Activated CD8-positive, alpha-beta memory T cell treated with anti-CD3 and anti-CD28 coated beads, Interleukin-2, amount 50 U/mL, for 24 hours (primary cell): Measurements from ENCODE around the gene PITPNB.

Experiments used
- DNase-seq: peaks from one replicate; pipeline ENCODE4 v3.0.0-alpha.2; 2020; ENCODE audit errors: extremely low read depth

PITPNB gene

DNA sequence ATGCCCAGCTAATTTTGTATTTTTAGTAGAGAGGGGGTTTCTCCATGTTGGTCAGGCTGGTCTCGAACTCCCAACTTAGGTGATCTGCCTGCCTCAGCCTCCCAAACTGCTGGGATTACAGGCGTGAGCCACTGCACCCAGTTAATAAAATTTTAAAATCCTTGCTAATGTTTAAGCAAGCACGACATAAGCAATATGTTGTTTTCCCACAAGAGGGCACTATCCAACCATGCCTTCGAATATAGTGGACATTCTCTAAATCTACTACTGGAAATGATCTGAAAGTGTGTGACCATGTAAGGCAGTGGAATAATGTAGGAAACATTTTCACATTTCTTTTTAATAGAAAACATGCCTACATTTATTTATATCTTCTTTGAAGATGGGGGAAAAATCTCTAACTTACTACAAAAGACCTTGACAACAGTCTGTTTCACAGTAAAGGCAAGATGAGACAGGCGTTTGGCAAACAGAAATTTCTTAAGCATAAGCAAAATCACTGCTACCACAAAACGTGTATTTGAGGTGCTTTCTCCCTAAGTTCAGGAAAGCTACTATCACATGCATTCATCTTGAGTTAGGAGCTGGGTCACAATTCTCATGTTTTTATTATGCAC lies 38.2 kb downstream of the PITPNB start:
- no peak for DNase-seq

DNA sequence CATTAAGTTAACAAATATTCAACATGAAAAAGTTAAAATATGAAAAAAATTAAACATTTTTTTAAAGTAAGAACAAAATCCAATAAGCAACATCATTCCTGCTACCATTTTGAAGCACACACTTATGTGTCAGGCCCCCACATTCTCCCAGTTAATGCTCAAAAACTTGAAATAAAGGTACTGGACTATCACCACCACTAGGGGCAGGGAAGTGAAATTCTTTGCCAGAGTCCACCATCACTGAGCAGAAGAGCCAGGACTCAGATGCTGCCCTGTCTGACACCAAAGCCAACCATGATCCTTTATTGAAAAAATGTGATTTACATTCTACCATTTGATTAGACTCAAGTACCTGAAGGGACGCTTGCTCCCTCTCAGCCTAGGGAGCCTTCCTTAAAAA lies 39.1 kb downstream of the PITPNB start:
- no peak for DNase-seq

DNA sequence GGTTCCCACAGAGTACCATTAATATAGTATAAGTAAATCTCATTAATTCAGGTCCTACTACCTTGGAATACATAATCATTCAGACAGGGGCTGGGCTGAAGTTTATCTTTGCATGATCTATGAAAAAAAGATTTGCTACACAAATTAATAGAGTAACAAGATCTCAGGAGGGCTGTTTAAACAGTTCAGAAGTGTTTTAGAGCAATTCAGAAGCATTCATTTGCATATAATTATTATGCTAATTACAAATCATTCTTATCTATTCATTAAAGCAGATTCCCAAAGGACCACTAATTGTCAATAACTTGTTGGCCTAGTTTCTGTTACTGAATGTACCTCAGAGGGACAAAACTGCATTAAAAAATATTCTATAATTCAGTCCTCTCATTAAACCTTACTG lies 40.5 kb downstream of the PITPNB start:
- DNase-seq: no peak

DNA sequence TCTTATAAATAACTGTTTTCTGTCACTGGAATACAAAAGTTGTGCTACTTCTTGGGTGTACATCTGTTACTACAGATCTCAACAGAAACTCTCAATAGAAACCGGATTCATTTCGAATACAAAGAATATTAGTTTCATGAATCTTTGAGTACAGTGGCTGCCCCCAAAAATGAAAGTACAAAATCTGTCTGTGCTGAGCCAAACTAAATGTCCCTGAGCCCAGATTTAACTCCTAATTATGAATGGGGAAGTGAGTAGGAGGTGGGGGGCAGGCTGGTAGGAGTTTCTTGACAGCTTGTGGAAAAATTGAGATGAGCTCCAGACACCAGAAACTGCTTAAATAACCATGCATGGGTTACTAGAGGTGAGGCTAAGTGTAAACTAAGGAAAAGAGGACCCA lies 41.6 kb downstream of the PITPNB start:
- DNase-seq: no peak

DNA sequence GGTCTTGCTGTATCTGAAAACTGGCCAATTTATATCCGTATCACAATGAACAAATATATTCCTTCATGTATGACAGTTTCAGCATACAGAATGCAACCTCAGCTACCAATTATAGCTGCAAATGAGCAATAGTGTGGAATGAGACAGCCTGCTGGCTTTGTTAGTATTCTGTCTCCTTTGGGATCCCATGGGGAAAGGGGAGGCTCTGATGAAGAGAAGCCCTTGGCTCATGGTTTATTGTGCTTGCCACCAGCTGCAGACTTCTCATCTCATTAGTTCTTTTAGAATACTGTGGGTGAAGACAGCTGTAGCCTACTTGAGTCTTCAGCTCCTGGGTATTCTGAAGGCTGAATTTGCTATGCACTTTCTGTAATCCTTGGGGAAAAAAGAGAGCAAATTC lies 42.4 kb downstream of the PITPNB start:
- no peak for DNase-seq

DNA sequence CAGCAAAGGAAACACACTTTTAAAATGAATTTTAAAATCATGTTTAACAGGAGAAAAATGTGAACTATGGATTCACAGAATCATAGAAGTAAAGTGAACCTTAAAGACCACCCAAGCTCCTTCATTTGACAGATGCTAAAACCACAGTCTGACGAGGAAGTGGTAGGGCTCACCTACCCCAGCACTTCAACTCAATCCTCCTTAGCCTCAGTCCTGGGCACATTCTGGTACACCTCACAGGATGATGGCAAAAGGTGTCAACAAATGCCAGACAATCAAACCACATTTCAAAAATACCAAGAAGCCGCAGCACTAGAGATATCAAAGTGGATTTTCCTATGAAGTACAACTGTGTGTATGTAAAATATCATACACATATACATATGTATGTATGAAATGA lies 43.1 kb downstream of the PITPNB start:
- DNase-seq: no peak

DNA sequence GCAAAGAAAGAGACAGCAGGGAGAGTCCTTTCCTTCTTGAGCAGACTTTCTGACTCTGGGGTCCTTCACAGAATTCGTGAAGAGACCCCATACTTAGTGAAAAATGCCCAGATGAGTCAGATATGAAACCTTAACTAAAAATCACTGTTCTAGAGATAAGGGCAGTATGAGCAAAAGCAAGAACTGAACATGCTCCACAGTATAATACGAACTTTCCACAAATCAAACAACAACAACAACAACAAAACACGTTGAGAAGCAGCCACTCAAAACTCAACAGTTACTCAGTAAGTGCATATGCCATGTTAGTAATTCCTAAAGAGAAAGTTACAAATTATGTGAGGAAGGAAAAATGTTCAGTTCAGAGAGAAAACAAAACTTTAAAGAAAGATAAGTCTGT lies 44.3 kb downstream of the PITPNB start:
- no peak for DNase-seq

DNA sequence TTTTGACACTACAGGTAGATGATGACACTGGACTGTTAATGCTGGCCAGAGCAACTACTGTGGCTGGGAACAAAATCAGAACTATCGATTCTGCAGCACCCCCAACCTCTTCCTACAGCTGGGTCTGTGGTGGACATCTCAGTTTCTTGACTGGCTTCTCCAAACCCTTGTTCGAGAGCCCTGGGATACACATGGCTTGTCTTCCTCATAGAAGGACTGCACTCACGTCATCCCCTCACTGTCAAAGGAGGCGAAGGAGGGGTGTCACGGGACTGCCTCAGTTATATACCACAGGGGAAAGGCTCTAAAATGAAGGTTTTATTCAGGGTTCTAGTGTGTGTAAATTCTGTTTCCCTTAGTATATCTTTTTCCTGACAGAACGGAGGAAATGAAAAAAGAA lies 44.9 kb downstream of the PITPNB start:
- no peak for DNase-seq

DNA sequence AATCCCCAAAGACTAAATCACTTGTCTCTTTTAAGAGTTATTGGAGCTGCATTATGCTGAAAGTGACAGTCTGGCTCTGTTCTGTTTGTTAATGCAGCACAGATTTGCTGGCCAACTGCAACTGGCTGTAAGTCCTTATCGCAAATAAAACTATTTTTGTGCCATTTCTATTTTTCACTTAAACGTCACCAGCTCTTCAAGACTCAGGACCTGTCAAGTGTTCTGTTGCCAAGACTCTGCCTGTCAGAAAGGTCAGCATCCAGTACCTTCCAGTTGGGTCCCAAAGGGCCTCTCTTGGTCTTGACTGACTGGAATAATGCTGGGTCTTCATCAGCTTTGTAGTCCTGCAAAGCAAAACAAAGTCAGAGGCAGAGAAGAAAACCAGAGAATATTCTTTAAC lies 45.6 kb downstream of the PITPNB start:
- no peak for DNase-seq

DNA sequence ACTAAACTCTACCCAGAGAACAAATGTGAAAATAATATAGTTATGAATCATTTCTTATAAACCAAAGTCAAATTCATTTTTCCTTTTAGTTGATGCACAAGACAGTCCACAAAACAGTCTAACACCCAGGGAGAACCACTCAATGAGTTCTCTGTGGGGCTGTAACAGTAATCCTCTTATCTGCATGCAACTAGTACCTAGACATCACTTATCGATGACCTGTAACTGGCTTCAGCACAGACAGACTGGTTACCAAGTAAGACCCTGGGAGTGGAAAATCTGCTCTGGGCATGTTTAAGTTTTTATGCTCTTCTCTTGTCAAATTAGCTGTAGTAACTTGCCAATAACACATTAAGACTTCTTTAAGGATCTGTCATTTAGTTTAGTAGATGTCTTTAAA lies 46.6 kb downstream of the PITPNB start:
- no peak for DNase-seq

DNA sequence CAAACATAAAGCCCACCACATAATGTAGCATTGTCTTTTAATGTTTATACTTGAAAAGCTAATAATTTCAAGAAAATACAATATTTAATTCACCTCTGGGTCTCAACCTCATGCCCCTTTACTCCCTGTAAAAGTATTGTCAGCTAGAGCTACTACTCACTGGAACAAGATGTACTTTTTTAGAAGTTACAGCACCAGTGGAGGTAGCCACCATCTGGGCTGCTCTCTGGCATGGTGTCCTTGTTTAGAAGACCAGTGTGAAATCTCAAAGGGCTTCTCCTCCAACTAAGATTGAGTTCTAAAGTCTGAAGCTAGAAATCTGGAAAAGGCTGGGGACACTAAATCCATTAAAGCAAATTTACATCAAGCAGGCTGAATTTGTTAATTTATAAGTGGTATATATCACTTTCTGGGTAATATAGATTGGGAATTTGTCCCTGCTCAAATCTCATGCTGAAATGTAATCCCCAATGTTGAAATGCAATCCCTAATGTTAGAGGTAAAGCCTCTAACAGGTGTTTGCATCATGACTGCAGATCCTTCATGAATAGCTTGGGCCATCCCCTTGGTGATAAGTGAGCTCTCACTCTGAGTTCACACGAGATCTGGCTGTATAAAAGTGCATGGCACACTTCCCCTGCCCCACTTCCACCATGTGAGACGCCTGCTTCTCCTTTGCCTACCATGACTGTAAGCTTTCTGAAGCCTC lies 47.6 kb downstream of the PITPNB start:
- DNase-seq: no peak

DNA sequence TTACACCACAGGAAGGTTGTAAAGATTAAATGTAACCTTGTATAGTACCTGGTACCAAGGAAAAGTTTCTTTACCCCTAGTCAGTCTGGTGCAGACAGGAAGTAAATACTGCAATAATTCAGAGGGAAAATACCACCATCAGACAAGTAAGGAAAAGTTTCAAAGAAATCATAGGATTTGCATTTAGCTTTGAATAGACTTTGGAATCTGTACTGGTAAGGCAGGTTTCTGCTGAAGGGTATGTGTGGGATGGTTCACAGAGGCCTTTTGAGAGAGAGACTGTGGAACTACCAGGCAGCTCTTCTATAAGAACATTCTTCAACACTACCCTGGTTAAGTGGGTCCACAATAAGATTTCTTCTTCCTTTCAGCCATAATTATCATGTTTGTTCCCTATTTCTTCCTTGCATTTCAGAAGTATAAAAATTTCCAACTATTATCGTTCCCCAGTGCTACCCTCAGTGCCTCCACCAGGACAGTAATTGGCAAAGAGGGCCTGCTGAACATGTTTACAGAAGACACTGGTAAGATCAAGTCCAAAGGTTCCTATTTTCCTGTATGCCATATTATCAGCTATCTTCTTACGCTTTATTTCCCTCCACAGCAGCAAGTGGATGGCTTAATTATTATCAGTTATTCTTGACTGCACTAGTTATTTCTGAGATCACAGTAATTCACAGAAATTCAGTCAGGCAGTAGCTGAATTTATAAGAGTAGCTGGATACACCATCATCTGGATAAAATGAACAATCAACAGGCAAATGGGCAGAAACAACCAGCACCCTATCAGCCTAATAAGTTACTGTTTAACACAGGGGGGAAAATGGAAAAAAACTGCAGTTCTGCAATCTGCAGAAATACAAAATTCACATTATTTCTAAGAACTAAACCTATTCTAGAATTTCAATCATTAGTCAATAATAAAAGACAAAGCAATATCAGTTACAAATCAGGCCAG lies 48.5 kb downstream of the PITPNB start:
- DNase-seq: no peak

DNA sequence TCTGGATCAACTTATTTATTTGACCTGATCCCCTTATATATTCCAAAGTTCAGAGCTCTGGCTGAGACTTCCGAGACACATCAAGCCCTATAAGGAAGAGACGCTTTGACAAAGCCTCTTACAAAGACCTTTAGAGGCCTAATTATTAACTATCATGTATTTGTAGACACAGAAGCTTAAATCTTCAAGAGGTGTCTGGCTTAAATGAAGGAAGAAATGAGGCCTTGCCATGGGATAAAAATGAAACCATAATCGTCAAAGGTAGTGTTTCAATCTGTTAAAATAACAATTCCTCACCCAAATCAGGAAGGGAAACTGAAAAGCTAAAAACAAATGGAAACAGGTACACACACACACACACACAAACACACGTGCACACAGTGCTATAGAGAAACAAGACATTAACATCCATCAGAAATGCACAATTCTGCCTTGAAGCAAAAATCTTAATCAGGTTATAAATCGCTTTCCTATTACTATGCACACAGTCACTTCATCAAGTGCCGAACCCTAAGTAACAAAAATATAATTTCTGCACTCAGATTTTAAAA lies 50.2 kb downstream of the PITPNB start:
- no peak for DNase-seq

DNA sequence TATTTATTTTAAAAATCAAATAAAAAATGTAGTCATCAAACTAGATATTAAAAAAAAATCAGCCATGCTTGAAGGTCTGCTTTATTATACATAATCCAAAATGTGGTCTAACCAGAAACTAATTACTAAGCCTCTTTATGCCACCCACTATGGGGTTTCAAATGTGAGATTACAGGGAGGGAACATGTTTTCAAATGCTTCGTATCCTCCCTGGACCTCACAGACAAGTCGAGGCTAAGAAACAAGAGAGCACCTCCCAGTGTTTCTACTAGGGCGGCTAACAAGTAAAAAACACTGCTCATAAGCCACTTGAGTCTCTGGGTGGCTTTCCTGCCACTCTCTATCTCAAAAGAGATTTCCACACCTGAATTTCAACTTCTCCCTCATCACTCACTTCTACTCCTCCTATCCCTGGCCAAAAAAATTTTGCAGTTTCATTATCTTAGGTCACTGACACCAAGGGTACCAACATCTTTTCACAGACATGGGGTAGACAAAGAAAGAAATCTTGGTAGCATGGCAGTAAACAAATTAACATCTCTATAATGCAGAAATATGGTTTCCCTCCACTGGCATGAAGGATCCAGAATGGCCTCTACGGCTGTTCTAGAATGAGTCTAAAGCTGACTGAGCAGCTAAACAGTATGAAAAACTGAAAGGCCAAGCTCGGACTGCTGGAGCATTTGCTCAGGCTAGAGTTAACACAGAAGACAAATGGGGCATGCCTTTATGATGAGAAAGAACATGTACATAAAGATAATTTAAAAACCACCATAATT lies 50.9 kb downstream of the PITPNB start:
- no peak for DNase-seq

DNA sequence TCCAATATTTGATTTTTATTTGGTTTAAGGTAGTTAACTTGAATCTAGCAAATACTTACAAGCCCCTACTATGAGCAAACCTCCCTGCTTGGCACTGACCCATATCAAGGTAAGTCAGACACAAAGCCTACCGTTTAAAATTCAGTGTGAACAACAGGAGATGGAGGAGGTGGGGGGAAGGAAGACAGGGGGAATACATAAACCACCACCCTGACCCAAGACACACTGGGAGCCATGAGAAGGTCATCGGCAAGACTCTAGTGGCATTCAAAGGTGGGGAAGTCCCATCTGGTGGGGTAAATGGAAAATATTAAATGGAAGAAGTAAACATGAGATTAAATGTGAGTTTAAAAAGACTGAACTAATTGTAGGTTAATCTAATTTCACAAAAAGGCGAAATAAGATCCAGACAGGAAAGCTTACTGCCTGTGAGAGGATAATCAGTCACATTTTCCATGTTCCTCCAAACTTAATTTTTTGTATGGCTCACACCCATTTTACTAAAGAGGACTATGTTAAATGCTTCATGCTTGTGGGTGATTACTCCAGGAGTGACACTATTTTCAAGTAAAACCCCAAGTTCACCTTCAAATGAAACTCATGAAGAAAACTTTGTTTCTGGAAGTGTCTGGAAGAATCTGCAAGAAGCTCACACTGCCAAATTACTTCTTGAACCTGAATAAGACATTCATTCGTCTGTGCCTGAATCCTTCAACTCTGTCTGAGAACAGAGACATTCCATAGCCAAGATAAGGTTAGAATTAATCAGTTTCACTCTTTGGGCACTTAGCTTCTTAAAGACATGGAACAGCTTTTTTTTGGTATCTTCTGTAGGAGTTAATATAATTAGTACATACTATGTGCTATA lies 51.7 kb downstream of the PITPNB start:
- DNase-seq: no peak

DNA sequence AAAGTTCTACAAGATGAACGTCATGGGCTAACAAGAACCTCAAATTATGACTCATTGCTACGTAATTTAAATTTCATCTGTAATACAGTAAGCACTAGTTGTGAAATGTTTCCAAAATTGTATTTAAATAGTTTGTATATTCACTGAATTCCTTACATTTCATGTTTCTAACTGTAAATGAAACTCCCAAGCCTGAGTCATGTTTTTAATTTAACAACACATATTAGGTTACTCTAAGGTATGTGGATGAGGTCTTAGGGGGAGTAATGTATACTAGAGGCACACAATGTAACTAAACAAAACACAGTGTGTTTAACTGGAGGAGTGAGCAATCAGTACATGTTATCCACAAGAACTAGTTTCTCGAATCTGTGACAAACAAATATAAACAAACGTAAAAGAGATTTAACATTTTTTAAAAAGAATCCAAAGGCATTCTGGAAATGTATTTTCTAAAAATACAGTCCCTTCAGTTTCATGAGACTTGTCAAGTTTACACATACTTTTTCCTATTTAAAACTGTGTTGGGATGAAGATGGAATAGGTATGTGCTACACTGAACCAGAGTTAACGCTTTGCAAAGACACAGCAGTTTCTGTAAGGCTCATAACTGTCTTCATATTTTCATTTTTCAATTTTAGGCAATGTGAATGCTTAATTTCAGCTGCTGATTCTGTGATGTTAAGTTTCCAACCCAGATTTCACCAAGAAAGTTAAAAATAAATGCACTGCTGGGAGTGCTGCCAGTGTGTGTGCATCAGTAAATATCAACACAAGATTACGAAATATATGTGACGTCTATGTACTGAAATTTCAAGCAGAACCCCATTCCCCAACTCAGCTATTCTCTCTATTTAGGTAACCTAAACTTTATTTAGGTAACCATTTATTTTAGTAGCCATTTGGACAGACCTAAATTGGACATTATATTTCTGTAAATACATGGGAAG lies 52.6 kb downstream of the PITPNB start:
- DNase-seq: no peak

DNA sequence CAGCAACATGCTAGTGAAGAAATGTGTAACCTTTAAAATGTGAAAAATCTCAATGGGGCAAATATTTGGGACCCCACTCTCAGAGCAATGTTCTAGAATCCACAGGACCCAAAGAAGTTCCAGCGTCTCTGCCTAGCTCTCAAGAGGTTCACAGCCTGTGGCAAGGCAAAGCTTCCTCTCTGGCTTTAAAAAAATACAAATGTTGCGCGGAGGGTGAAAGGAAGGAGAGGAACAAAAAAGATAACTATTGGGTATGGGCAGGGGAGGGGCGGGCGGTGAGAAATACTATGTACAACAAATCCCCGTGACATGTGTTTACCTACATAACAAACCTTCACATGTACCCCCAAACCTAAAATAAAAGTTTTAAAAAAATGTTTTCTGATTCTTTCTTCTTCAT lies 53.6 kb downstream of the PITPNB start:
- DNase-seq: no peak

DNA sequence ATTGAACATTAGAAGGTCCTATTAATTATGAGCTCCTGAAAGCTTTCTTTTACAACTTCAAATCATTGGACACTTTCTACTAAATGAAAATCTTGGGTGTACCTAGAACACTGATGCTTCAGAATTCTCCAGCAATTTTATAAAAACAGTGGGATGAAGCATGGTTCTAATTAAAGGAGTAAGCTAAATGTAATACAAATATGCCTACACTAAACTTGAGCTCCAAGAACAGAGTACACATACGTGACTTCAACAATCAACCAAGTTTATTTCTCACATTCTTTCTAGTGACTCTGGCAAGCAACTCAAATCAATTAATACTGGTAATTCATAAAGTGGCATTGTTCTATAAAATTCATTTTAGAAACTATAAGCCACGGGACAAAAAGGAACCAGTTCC lies 55.5 kb downstream of the PITPNB start:
- no peak for DNase-seq

DNA sequence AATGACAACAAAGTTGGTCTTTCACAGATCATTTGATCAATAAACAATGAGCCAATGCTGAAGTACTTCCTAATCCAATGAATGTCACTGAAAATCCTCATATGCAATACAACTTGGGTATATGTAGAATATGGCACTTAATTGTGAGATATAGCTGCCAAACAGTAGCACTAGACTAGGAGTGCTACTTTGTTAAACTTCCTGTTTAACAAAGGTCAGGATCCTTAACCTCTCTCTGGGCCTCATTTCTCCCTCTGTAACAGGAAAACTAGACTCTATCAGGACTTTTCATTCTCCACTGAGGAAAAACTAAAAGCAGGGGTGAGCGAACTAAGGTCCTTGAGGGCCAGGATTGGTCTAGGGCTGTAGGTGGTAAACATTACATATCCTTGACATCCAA lies 56.1 kb downstream of the PITPNB start:
- no peak for DNase-seq

DNA sequence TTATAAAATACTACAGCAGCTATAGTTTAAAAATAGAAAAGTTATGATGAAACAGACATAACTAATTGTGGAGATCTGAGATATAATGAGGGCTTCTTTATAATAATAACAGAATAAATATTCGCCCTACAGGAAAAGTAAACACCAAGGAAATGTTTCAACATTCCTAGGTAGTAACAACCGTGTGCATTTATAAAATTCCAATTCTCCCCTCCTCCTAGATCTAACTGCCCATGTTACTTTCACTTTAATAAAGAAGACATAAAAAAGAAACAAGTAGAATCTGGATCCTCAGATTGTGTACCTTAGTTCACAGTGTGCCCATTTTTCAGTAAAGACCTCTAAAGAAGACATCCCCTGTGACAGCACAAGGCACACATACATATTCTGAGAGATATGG lies 59.7 kb downstream of the PITPNB start:
- no peak for DNase-seq
